Activated T-cell treated with anti-CD3 and anti-CD28 coated beads for 1 hour (primary cell): ENCODE results near the gene PTPRM.

Experiments used
- DNase-seq: peaks from one replicate; pipeline ENCODE4 v3.0.0-alpha.2; 2020; ENCODE audit warnings: low read depth

Gene PTPRM

DNA sequence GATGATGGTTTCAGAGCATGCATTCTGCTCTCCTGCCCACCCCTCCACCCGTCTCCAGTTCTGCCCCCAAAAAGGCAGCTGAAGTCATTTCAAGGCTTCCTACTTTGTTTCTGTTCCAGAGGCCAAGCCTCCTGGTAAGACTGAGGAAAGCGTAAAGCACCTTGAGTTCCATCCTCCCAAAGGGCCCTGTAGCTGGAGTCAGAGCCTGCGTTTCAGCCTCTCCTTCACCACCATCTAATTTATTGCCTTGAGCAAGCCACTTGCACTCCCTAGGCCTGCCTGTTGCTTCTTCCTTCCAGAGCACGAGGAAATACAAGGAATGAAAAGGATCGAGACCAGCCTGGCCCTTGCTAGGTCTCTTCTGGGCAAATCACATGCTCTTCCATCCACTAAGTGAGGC, 797.9 kb downstream of the PTPRM start:
- DNase-seq, result no peak

DNA sequence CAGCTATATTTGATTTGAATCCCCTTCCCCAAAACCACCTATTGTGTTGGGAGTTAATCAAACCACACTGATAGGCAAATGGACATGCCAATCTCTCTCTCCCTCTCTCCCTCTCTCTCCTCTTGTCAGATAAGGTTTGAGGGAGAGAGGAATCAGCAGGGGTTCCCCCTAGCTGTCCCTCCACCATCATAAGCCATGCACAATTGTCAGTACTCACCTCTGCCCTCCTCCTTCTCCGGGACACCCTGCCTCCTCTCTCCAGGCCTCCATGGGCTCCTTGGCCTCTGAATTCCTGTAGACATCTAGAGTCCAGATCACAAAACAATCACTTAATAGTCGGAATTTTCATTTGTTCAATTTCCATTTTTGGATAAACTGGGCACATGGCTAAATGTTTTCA, 798.4 kb downstream of the PTPRM start:
- DNase-seq, result no peak

DNA sequence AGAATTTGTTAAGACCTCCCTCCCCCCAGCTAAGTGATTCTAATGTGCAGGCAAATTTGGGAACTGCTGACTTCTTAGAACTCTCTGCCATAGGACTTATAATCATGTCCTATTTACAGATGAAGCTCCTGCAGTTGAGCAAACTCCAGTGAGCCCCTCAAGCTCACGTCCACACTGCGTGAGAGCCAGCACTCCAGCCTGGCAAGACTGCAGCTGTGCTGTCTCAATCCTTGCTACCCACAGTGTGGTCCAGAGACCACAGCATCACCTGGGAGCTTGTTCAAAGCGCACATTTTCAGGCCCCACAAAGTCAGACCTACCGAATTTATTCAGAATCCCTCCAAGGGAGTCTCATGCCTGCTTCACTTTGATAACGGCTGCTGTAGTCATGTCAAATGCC, 799.0 kb downstream of the PTPRM start:
- DNase-seq, result no peak

DNA sequence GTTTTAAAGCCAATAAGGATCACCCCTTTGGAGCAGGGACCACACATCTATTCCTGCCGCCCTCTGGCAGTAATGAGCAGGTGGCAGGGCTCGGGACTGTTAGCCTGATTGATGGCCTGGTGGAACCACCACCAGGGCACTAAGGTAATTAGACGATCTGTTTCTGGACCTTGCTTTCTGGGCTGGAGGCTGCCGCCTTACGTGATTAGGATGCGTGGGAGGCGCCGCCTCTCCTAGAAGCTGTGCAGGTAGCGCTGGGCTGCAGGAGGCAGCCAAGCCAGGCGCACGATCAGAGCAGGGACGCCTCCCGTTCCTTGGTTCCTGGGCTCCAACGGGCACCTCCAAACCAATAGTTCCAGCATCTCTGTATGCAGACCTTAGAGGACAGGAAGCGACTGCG, 799.5 kb downstream of the PTPRM start:
- no peak for DNase-seq

DNA sequence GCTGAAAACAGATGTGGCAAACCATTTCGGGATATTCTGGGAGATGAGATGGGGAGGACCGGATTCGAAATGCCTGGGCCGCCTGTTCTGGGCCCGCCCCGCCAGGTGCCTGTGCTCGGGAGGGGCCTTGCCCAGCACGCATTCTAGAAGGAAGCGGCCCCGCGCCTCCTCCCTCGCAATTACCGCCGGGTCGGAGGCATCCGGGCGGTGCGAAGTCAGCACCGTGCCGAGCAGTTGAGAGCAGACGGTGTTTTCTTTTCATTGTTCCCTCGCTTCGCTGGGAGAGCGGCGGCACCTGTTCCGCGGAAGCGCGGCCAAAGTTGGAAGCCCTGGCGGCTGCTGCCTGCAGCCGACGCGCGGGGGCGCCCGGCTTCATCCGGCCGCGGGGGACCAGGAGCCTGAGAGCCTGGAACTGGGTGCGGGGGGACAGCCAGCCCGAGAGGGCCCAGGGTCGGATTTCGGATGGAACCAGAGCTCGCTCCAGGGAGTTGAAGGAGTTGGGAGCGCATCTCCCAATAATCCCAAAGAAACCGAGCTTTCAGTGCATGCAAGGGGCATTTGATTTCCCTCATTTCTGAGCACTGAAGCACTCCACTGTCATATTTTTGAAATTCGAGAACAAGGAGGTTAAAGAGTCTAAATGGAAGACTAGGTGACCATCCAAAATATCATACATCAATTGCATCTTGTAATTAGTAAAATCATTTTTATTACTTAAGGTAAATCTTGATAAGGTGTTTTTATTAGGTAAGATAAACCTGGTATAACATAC, 800.3 kb downstream of the PTPRM start:
- DNase-seq, result no peak

DNA sequence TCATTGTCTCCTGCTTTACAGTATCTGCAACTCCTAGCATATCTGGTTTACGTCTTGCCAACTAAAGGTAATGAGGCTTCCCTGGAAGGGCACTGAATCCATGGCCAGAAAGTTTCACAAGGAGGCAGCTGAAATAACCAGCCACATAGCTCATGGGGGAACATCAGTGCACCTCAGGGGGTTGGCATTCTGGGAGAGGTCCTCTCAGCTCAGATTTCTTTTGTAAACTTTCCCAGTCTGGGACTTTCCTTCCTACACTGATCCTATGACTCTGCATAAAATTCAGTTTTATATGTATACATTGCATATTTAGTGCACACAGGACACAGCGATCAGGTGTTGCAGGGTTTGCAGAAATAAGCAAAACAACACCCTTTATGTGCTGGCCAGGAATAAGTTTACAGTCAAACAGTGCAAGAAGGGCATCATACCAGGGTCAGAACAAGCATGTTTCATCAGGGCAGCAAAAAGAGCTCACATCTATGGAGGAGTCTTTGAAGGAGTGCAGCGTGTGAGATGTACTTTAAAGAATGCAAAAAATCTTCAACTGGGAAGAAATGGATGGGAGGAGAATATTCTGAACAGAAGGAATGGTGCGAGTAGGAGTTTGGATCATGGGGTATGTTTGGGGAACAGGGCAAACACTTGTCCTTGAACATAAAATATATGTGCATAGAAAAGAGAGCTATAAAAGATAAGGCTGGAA, 801.5 kb downstream of the PTPRM start:
- no peak for DNase-seq

DNA sequence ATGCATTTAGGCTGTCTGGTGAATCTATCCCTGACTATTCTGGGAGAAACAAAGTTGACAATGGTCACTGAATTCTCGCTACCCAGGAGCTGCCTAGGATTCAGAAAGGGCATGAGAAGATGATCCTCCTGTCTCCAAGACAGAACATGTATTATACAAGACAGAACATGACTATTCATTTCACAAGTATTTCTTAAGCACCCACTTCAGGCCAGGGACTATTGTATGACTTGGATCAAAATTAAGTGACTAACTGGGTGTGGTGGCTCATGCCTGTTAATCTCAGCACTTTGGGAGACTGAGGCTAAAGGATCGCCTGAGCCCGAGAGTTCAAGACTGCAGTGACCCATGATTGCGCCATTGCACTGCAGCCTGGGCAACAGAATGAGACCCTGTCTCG, 806.4 kb downstream of the PTPRM start:
- no peak for DNase-seq

DNA sequence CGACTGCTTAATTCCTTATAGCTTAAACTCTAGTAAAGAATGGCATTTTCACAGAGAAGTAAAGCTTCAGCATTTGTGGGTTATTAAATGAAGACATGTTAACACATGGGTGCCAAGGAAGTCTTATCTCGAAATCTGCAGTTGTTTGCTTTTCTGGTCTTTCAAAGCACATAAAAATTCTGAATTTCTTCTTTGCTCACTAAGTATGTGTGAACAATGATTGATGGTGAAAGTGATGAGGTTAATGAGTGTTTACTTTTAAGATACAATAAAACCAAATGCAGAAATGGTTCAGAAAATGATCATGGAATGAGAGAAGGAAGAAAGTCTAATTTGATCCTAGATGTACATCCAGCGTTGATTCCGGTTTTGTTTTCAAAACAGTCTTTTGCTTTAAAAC, 807.6 kb downstream of the PTPRM start:
- no peak for DNase-seq

DNA sequence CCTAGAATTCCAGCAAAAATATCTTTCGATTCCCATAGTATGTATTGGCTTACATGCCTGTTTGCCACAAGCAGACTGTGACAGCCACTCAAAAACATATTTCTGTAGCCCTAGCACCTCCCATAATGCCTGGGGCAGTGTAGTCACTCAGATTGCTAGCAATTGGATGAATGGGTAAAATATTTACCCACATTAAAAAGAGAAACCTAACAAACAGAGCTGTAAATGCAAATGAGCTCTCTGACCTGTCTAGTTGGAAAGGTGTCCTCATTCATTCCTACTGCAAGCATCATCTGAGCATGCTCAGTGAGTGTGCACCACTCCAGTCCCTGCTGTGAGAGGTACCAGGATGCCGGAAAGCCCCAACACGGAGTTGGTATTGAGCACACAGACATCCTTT, 808.1 kb downstream of the PTPRM start:
- no peak for DNase-seq

DNA sequence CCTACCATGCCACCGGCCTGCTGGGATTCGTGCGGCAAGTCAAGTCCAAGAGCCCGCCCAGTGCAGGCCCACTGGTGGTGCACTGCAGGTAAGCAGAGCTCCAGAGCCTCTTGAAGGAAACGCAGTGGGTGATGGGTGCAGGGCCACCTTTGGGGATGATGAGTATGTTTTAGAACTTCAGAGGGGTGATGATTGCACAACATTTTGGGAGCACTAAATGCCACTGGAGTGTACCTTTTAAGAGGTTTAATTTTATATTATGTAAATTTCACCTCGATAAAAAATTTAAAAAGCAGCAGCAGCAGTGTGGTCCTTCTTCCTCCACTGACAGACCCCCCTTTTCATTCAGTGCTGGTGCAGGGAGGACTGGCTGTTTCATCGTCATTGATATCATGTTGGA, 809.0 kb downstream of the PTPRM start:
- DNase-seq, result no peak

DNA sequence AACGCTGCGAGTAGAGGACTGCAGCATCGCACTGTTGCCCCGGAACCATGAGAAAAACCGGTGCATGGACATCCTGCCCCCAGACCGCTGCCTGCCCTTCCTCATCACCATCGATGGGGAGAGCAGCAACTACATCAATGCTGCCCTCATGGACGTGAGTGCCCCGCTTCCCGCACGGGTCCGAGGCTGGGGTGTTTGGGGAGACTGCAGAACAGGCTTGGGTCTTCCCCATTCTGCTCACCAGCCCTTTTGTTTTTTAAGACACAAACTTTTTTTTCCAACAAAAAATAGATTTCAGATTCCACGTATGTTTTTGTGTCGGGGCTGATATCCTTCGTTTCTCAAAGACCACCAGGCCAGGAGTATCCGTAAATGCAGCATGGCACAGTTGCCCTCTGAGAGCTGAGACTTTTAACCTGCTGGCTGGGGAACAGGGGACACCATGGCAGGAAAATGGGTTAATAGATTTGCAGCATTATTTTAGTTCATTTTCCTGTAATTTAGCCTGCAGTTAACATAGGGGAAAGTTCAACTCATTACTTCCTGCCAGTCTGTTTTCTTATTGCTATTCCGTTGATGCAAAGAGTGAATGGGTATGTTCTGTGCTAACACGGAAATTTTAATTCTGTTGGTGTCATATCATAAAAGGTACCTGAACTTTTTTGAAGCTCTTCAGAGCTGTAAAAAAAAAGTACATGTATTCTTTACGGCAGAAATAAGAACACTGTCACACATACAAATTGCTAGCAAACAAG, 812.2 kb downstream of the PTPRM start:
- no peak for DNase-seq

DNA sequence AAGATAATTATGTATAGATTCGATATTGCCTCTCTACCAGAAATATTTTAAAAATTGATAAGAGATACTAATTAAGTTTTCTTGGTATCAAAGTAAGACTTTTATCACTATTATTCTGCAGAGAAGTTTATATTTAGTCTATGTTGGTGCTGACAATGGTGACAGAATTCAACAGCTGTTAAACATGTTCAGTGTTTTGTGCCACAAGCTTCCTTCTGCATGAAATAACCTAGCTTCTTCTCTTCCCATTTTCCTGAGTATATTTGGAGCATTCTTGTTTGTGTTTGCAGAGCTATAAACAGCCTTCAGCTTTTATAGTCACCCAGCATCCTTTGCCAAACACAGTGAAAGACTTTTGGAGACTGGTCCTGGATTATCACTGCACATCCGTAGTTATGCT, 812.9 kb downstream of the PTPRM start:
- DNase-seq, result no peak

DNA sequence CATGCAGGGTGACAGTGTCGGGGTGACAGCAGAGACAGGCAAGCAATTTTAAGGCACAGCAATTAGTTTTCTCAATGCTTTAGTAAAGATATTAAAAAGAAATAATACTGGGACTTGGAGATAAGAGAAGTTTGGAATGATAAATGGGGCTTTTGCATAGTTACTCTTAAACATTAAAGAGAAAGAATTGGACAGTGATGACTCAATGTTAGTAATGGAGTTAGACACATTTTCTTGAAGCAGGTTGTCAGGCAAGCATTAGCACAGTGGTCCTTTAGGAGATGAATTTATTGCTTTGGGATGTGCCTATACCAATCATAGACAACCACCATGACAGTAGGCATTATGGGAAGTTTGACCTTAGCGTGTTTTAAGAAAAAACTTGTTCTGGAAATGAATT, 813.8 kb downstream of the PTPRM start:
- no peak for DNase-seq

DNA sequence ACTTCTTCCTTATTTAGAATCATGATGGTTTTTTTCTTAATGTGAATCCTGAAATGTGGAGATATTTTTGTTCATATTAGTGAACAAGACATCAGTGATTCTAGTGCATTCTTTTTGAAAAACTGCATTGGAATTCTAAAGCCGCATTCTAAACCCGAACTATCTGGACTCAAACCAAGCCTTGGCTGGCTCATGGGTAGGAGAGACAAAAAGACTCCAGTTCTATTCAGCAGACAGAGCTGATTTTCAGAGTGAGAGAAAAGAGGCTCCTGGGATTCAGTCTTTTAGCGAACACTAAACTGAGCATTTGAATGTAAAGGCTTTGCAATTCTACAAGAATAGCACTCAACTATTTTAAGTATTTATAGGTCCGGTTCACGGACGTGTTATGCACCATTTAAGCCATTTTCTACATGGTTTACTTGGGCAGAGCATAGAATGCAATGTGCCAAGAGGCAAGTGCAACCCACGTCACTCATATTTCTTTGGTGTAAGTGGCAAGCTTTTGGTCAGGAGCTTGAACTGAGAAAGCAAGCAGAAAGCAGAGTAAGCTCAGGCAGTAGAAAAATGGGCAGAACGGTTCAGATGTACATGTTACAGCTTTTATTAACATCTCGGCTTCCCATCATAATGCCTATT, 814.8 kb downstream of the PTPRM start:
- DNase-seq, result no peak

DNA sequence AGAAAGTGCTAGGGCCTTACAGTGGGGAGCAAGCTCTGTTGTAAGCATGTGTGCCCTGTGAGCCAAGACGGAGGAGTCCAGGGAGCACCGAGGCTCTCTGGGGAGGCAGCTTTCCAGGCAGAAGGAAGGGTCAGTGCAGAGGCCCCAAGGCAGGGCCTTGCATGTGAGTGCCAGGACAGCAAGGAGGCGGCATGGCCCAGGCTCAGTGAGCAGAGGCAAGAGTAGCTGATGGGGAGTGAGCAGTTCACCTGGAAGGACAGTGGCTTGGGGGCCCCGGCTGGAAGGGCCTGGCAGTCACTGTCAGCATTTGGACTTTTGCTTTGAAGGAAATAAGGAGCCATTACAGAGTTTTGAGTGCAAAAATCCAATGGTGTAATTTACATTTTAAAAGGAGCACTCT, 818.3 kb downstream of the PTPRM start:
- DNase-seq, result no peak

DNA sequence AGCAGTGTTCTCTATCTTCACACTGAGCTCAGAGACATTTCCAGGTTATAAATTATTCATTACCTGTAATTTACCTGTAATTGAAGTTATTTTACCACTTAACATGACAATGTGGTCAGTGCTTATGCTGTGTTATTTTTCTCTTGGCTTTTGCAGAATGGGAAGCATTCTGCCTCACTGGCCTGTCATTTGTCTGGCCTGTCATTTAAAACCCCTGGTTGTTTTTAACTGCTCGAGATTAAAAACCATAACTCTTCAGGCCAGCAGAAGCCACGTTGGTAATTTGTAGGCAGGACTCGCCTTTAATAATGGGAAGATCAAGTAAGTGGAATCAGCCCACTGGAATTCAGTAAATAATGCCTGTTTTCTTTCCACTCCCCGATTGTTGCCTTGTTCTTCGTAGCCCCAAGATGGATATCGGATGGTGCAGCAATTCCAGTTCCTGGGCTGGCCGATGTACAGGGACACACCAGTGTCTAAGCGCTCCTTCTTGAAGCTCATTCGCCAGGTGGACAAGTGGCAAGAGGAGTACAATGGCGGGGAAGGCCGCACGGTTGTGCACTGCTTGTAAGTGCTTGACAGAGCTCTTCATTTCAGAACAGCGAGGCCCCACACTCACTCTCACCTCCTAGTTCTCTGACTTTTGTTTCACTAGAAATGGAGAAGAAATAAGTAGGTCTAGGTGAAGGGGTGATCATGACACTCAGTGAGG, 819.7 kb downstream of the PTPRM start:
- DNase-seq, result no peak

DNA sequence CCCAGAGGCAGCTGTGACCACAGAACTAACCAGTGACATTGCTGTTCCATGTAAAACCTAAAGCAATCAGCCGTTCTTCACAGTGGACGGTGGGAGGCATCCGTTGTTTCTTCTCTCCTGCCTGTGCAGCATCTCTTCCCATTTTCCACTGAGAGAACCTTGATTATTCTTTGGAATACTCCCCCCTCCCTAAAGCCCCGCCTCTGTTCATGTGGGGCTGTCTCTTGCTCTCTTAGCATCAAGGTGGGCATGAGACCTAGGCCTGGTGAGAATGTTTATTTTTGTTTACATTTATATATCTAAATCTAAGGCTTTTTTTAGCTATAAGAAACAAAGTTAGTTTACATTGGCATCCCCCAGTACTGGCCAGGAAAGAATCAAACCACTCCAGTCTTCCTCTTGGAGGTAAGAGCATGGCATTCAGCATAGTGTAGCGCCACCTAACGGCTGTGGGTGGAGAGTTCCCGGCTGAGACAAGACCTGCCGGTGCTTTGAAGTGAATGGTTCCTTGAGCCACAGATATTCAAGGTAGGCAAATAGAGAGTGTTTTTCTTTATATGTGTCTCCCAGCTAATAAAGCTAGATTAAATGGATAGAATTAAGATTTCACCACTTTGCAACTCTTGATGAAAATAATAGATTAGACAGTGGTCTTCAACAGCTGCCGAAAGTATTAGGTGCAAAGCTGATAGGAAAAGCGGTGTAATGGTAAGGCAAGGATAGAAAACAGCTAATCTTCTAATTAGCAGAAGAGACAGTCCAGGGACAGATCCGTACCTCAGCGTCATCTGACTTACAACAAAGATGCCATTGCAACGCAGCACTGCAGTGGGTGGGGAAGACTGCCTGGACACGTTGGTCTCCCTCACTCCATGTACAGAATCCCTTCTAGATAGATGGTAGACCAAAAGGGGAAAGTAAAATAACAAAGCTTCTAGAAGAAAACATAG, 822.5 kb downstream of the PTPRM start:
- no peak for DNase-seq

DNA sequence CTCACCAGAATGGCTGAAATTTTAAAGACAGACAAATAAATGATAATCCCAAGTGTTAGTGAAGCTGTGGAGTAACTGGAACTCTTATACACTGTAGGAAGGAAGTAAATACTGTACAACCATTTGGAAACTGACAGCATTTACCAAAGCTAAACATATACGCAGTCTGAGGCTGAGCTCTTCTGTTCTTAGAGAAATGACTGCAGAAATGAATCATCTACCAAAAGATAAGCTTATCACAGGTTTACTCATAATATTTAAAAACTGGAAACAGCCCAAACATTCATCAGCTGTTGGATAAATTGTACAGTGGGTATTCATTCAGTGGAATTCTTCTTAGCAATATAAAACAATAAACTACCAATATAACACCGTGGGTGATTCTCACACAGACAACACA, 824.0 kb downstream of the PTPRM start:
- no peak for DNase-seq

DNA sequence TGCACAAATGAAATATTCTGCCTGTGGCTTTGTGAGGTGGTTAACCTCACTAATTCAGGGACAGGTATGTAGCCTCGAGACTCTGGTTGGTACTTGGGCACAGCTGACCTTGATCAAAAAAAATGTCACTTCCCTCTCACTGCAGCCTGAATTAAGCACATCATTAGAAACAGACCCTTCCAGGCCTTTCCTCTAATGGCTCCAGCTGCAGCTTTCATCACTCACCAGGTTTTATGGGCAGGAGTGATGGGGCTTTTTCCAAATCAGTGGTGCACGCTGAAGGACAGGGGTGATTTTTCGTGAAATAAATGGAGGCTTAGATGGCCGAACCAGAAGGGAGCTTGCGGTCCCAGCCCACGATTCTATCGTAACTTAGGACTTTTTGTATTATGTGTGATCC, 829.1 kb downstream of the PTPRM start:
- no peak for DNase-seq

DNA sequence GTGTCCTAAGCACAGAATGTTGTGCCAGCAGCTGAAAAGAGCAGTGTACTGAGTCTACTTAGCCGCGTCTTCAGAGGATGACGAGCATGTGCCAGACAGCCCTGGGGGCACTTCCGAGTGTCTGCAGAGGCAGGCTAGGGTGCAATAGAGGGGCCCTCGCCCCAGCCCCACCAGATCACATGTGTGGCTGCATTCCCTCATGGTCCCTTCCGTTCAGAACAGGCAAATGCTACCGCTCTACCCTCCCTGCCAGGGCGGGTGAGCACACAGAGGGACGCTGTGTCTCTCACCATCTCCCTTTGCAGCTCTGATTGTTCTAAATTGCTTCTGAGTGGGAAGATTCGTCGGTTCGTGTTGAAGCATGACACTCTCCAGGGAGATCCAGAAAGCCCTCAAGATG, 829.9 kb downstream of the PTPRM start:
- DNase-seq, result no peak

DNA sequence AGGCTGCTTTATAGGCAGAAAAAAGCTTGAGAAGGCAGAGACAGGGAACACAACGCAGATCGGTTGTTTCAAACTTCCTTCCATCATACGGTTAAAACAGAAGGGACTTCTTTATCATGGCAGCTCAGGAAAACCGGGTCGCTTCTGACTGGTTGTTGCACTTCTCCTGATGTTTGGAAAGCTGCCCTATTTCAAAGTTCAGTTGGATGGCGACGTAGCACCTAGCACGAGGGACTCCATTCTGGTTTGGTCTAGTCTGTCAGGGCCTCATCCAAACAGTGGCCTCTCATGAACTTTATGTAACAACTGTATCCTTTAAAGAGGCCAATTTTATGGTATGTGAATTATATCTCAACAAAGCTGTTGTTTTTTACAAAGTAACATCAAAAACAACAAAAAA, 832.0 kb downstream of the PTPRM start:
- DNase-seq, result no peak
